Measurements from ENCODE around the gene PARS2. TPM values are rescaled to one million over a fixed set of nuclear protein-coding genes. Genes with fewer than 3 reads are reported as not detected.

Gene PARS2
- polyA plus RNA-seq (ENCODE audit: insufficient read length), result 9.4 TPM
- long read RNA-seq, donor 1, transcript PARS2-201 (2 exons, 2,347 nt), result major isoform, 9 of 9 reads
- long read RNA-seq, donor 1, partial matches to known transcripts, result 0 of 9 reads
- long read RNA-seq, donor 1, other reads (novel, unspliced or antisense), result 0 of 9 reads
- long read RNA-seq, donor 2, transcript PARS2-201 (2 exons, 2,347 nt), result major isoform, 10 of 10 reads
- long read RNA-seq, donor 2, partial matches to known transcripts, result 0 of 10 reads
- long read RNA-seq, donor 2, other reads (novel, unspliced or antisense), result 0 of 10 reads
- long read RNA-seq, donor 3, transcript PARS2-201 (2 exons, 2,347 nt), result major isoform, 6 of 6 reads
- long read RNA-seq, donor 3, partial matches to known transcripts, result 0 of 6 reads
- long read RNA-seq, donor 3, other reads (novel, unspliced or antisense), result 0 of 6 reads
- long read RNA-seq, donor 4, partial matches to known transcripts, result 0 of 2 reads
- long read RNA-seq, donor 4, other reads (novel, unspliced or antisense), result 0 of 2 reads
- long read RNA-seq, donor 5, transcript PARS2-201 (2 exons, 2,347 nt), result major isoform, 10 of 19 reads
- long read RNA-seq, donor 5, partial matches to known transcripts, result 9 of 19 reads
- long read RNA-seq, donor 5, other reads (novel, unspliced or antisense), result 0 of 19 reads
- long read RNA-seq, donor 6, transcript PARS2-201 (2 exons, 2,347 nt), result major isoform, 10 of 10 reads
- long read RNA-seq, donor 6, partial matches to known transcripts, result 0 of 10 reads
- long read RNA-seq, donor 6, other reads (novel, unspliced or antisense), result 0 of 10 reads
- long read RNA-seq, donor 7, transcript PARS2-201 (2 exons, 2,347 nt), result major isoform, 11 of 11 reads
- long read RNA-seq, donor 7, partial matches to known transcripts, result 0 of 11 reads
- long read RNA-seq, donor 7, other reads (novel, unspliced or antisense), result 0 of 11 reads
- long read RNA-seq, donor 8, partial matches to known transcripts, result 0 of 2 reads
- long read RNA-seq, donor 8, other reads (novel, unspliced or antisense), result 0 of 2 reads

DNA sequence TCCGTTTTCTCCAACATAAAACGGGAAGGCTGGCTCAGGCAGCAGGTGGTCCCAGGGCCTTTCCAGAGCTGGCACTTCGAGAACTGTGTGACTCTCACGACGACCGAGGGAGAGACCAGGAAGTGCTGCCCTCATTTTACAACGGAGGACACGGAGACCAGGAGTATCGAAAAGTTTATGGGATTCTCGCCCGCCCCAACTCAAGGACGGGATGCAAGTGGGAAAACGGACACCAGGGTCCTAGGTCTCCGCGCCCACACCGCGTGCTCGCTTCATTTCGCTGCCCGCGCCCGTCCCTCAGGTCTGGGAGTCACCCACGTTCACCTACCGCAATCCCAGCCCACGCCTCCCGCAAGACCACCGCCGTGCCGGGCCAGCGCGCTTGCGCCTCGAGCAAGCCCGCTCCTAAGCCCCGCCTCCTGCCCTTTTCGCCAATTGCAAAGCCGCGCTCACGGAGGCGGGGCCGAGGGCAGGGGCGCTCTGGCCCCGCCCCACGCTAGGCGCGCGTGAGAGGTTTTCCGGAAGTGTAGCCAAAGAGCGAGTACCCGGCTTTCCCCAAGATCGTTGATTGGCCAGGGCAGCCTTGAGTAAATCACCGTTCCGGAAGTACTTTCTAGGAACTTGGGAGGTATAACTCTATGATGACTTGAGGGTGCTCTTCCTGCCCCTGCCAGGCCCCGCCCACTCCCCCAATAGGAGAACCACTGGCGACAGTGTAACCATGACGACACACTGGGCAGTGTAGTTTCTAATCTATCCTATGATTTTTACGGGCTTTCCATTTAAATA is at the start of gene PARS2:
TSS of gene PARS2 (minus strand) at position 391 of the 789 bp plus-strand sequence. CDS start 5,362 bp downstream, outside the sequence.
- DNase-seq, result peak; percentile 100

DNA sequence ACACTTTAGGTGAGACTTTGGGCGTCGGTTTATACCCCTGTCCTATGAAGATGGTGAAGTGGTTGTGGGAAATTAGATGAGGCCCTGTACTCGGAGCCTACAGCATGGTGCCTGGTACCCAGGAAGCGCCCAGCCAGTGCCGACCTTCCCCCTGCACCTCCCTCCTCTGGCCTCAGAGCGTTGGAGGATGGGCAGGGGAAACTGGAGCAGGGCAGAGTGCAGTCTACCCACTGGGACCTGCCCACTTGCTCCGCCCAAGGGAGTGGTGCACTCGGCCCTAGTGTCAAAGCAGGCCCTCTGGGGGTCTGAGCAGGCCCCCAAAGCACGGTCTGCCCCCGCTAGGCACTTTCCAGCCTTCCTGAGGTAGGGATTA is 49.8 kb upstream of the PARS2 start:
- no peak for DNase-seq

DNA sequence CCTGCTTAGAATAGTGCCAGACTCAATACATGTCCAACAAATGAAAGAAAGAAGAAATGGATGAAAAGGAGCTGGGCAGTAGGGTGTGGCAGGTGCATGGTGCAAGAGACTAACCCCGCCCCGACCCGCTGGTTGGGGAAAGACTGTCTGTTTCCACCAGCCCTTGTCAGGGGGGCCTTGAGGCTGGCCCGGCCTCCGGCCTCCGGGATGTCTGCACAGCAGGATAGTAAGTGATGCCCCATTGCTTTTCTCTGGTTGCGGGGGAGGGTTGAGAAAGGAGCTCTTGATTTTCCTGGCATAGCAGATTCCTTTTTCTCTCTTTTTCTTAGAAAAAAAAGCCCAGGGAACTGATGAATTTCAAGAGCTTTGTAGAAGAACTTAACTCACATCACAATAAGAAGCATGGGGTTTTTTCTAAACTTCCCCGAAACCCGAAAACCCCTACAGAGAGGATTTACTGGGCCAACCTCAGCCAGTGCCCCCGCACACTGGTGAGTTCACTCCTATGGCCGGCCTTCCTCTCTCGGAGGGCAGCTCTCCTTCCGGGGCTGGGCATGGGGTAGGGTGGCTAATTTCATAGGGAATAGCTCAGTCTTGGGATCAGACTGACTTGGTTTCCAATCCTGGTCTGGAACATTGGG is 49.3 kb upstream of the PARS2 start:
- DNase-seq, result peak; percentile 44

DNA sequence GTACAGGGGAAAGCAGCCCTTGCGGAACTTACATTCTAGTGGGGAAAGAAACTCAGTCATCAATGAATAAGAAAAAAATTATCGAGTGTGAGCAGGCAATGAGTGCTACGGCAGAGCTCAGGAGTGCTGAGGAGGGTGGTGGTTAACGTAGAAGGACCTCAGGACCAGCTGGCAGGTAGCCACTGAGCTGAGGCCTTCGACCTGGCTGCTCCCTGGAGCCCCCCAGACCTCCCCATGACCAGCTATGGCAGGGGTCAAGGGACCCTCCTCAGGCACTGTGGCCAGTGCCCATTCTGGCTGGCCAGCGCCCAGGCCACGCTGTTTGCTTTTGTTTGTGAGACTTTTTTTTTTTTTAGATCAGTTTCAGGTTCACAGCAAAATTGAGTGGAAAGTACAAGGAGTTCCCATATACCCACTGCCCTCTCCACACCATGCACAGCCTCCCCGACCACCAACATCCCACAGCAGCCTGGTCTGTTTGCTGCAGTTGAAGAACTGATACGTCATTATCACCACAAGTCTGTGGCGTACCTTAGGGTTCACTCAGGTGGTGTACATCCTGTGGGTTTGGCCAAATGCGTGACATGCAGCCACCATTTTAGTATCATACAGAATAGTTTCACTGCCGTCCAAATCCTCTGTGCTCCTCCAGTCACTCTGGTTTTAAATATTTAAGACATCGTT is 48.6 kb upstream of the PARS2 start:
- DNase-seq, result no peak

DNA sequence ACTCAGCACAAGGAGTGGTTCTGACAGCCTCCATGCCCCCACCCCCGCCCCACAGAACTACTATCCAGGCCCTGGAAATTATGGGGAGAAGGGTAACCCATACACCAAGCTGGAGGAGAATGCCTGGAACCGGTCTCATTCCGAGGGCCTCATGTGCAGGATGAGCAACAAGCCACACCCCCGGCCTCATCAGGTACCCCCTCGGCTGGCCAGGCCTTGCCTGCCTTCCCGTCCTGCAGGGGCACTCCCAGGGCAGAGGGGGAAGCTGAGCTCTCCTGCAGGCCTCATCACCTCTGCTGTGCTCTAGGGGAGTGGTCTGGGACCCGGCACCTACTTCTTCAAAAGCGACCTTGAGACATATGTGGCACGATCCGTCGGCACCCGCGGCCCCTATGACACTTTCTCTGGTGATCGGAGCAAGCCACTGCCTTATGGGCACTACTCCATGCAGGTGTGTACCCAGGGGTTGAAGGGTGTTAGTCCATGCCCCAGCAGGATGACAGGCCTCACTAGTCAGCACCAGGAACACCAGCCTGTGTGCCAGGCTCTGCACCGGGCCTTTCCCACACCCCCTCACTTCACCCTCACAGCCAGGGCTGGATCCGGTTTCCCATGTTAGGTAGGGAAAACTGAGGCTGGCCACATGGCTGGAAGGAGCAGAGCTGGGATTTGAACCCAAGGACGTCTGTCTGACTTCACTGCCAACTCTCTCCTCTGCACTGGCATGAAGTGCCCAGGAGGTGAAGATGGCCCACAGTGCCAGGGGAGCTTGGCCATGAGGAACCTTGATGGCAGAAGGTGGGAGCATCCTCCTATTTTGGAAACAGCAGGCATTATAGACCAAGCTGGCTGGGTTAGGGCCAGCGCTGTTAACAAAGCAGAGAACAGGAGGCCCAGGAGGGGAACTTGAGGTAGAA is 47.7 kb upstream of the PARS2 start:
- no peak for DNase-seq

DNA sequence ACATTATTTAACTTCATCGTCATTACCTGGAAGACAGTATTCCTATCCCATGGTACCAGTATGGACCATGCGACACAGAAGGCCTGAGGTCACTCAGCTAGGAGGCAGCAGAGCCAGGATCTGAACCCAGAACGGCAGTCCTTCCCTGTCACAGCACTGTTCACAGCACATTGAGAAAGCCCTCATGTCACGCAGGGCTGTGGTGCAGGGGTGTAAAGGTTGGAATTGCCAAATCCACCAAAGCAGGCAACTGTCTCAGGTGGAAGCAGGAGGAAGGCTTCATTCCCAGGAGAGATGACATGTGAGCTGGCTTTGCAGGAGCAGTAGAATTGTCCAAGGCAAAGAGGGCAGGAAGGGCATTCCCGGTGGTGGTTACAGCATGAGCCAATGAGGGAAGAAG is 46.7 kb upstream of the PARS2 start:
- no peak for DNase-seq

DNA sequence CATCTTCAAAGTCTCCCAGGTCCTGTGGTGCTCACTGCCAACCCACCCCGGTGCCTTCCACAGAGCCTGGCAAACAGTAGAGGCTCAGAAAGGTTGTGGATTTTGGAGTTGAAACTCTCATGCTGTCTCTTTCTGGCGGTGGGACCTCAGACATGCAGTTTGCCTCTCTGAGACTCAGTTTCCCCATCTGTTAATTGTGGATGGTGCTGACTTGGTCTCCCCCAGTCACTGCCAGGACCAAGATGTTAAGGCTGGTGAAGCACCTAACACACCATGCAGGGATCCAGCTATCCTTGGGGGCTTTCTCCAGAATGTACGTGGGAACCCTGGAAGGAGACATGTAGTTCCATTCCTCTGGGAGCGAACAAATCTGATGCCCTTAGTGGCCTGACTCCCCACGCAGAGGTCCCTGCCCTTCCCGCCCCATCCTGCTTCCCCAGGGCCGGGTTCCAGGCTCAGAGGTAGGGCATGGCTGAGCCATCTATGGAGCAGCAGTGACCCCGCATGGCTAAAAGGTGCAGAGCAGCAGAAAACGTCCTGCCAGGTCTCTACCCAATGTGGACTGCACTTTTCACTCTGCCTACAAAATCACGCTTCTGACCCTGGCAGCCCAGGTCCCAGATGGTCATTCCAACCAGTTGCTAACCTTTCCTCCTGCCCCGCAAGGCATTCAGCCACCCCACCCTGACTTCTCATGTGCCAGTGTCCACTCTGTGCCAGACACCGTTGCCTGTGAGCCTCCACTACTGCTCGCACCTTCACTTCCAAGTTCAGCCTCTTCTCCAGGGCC is 46.0 kb upstream of the PARS2 start:
- peak; percentile 49 for DNase-seq

DNA sequence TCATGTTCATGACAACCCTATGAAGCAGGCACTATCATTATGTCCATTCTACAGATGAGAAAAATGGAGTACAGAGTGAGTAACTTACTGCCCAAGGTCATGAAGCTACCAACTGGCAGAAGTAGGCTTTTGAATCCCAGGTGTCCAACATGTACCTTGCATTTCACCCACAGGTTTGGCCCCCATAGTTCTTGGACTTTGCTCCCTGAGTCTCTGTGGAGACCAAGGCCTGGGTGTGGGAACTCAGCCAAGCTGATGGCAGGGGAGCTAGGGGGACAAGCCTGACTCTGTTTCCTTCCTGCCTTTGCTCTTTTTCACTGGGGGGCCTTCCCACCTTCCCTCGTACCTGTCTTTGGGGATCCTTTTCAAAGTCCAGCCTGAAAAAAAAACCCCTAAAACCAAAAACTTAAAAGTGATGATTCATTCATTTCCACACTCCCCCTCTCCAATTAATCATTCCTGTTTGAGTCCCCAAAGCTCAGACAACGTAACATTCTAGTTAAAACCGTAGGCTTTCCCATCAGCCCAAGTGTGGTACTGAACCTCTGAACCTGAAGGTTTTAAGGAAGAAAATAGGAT is 45.3 kb upstream of the PARS2 start:
- no peak for DNase-seq

DNA sequence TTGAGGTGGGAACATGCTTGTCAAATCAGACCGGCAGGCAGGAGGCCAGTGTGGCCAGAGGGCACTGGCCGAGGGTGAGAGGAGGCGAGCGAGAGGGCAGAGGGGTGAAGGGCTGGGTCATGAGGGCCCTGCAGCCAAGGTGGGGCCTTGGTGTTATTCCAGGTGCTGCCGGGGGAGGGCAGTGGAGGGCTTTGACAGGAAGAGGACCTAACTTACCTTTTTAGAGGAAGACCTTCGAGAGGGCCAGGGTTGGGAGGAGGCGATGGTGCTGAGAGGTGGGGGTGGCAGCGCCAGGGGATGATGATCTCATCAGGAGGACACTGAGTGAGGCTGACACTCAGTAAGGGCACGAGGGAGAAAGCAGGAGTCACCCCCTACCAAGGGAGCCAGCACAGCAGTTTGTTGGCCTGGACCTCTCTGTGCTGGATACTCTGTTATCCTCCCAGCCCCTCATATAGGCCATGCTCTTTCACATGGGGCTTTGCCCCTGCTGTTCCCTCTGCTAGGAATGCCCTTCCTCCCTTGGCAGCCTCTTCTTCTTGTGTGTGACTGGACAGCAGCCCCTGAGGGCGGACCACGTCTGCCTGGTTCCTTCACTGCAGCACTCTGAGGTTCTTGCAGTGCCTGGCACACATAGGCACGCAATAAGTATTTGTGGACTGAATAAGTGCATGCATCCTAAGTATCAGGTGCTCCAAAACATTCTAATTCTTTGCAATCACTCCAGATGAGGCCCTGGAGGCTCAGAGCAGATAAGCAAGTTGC is 44.3 kb upstream of the PARS2 start:
- DNase-seq, result no peak

DNA sequence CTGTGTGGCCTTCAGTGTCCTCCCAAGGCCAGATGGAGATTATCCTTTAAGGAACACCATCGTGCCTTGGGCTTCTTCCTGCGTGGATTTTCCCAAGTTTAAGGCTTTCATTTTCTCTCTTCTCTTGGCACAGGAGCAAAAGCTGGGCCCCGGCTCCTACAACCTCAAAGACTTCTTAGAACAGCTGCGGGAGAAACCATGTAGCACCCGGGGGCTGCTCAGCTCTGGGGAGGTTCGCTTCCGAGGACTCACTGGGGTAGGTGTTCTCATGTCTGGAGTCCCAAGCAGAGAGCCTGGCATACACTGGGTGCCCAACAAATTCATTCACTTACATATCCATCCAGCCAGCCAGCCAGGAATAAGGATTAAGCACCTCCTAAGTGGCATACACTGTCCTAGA is 43.4 kb upstream of the PARS2 start:
- no peak for DNase-seq

DNA sequence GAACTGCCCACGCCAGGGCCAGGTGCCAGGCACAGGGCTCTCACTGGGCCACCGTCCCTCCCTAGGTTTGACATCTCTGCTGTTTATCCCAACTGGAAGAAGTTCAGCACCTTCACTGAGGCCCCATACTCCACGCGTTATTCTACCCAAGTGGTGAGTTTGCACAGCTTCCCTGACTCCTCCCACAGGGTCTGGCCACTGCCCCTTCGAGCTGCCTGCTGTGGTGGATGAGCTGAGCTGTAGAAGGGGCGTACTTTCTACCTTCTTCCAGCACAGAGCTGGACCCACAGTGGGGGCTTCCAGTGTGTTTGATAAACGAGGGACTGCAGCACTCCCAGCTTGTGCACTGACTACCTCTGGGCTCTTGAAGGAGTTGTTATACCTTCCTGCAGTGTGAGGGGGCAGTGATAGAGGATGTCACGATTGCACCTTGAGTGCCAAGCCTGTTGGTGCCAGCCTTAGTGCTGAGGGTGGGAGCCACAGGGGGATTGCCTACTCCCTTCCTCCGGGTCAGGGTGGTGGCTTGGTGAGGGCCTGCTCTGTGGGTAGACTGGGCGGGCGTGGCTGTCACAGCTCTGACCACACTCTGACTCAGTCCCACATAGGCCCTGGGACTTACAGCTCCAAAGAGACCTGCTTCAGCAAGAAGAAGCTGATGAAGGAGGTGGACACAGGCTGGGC is 42.7 kb upstream of the PARS2 start:
- DNase-seq, result no peak

DNA sequence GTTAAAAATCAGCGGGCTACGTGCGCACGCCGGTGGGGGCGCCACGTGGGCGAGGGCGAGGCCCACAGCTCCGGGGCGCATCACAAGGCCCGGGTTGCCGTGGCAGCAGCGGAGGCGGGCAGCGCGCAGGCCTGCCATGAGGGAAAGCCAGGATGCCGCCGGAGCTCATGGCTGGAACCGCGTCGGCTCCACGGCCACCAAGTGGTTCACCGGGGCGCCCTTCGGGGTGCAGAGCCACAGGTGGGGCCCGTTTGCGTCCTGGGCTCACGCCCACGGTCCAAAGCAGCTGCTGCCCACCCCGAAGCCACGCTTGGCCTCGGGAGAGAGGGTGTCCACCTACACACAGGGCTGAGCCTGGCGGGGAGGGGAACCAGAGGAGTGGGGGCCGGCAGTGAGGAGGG is 41.7 kb upstream of the PARS2 start:
- no peak for DNase-seq

DNA sequence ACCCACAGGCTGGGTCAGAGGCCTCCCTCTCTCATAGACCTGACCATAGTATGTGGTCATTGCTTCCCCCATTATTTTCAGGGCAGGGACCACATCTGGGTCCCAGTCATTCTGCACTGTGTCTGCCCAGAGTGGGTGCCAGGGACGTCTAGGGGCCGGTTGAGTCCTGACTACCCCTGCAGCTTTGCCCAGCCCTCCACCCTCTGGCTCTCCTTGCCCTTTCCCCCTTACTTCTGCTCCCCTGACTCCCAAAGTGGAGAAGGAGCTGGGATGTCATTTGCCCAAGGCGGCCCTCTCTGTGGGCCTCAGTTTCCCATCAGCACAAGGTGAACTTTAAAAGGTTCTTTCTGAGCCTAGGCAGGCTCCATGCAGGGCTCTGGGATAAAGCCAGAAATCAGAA is 41.1 kb upstream of the PARS2 start:
- no peak for DNase-seq

DNA sequence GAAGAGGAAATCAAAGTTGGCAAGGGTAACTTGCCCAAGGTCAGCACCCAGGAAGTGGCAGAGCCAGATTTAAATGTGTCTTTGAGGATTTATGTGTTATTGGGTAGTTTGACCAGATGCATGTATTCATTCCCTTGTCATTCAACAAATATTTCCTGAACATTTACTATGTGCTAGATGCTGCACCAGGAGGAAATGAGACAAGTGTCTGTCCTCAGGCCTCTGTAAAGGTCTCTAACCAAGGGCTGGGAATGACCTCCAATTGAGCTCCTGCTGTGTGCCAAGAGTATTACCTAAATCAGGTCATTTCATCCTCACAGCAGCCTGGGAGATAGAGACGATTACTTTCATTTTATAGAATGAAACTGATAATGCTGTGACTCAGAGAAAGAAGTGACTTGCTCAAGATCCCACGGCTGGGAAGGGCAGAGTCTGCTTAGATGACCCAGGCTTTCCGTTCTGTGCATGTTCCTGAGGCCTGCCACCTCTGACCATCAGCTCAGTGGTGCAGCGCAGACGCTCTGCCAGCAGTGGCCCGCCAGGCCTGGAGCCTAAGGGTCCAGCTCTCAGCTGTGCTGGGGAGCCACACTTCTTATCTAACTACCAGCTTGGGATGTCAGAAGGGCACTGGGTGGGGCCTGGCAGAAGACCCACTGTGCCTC is 40.3 kb upstream of the PARS2 start:
- DNase-seq, result no peak

DNA sequence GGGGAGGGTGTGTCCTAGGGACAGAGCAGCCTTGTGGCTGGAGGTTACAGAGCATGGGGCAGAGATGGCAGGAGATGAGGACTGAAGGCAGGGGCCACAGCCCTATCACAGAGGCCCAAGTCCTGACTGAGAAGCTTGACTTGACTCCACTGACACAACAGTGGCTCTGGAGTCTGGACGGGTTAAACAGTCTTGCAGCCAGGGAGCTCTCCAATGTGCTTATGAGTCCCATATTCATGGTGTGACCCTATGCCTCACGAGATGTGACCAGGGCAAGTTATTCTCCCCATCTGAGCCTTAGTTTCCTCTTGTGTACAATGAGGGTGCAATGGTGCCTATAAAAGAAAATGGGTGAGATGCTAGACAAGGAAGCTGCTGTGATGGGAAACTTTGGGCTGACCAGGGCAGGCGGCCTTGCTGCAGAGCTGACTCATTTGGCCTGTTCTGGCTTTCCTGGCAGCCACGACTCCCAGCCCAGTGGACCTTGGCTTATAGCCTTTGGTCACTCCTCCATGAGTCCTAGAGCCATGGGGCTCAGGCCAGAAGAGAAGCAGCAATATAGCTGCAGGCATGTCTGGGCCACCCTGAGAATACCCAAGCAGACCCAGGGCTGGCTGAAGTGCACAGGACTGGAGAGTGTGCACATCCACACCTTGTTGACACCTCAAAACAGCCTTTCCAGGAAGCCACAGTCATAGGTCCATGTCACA is 39.6 kb upstream of the PARS2 start:
- no peak for DNase-seq

Data from left kidney (tissue), 8 donors.